Natural killer cell treated with Interleukin-12 subunit alpha and Interleukin-12 subunit beta and Interleukin-15 and Interleukin-18, amount 100 ng/mL, for 72 hours (primary cell): ENCODE measurements around the gene TRANK1. TPM values are rescaled to one million over a fixed set of nuclear protein-coding genes. Genes with fewer than 3 reads are reported as not detected.

Experiments
- ATAC-seq, 2 donors: fragments of 150-1000 bp; cut with Tn5 transposase in 1 of 2; sonication (Bioruptor Pico), chemical (Tn5 transposase) in 1 of 2; 2 replicates each; pipeline ENCODE4 v1.10.0; 2021
- DNase-seq: peaks from one replicate; pipeline ENCODE4 v3.0.0; 2022; ENCODE audit warnings: low spot score
- H3K27ac Mint-ChIP-seq, 2 donors: 1 replicate in 1 of 2; 2 replicates in 1 of 2; pipeline ENCODE4 v1.8.0; 2022; ENCODE audit warnings: mixed read lengths in 2 of 2, mild to moderate bottlenecking in 1 of 2, moderate library complexity in 1 of 2
- H3K27me3 Mint-ChIP-seq, 2 donors: 1 replicate in 1 of 2; 2 replicates in 1 of 2; pipeline ENCODE4 v1.8.0; 2022; ENCODE audit warnings: mixed read lengths in 2 of 2
- H3K36me3 Mint-ChIP-seq: one replicate; pipeline ENCODE4 v1.8.0; 2022; ENCODE audit warnings: mixed read lengths
- H3K4me1 Mint-ChIP-seq, 2 donors: 1 replicate in 1 of 2; 2 replicates in 1 of 2; pipeline ENCODE4 v1.8.0; 2022; ENCODE audit warnings: low read depth in 2 of 2, mixed read lengths in 2 of 2, mild to moderate bottlenecking in 1 of 2
- H3K4me3 Mint-ChIP-seq: one replicate; pipeline ENCODE4 v1.8.0; 2022; ENCODE audit warnings: mixed read lengths
- H3K9me3 Mint-ChIP-seq: 2 replicates; pipeline ENCODE4 v1.8.0; 2022; ENCODE audit warnings: mixed read lengths
- total RNA-seq, 2 donors: library from RNA; stranded (reverse); gene quantifications; one replicate each; pipeline ENCODE4 v1.2.3, GENCODE V29; 2022

TRANK1 gene
- total RNA-seq: 10 to 100 TPM; 10.0 to 11.5 TPM

DNA sequence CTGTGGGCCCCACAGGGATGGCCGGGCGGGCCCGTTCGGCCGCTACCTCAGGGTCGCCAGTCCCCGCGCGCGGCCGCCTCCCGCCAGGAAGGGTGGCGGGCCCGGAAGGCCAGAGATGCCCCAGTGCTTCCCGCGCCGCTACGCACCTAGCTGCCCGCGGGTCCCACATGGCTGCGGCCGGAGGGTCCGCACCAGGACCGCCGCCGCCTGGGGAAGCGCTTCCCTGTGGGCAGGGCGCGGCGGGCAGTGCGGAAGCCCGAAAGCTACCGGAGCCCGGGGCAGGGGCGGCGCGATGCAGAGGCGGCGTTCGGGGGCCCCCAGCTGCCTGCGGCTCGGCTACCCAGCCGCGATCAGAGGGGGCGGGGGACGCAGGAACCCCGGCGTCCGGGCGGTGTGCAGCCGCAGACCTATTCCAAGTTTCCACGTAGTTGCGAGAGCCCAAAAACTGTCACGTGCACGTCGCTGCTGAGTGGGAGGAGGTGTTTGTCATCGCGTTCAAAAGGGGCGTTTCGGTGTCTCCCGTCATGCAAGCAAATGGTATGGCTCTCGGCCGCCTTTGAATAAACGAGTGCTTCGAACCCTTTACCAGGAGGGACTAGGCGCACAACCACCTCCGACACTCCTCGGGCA is at the start of gene TRANK1:
Gene TRANK1, minus strand, starts transcription at position 414 of the 630 bp plus-strand sequence. Its CDS starts 245 bp downstream, at position 169.
- Mint-ChIP-seq H3K9me3 (no peaks in the 10 kb centered on the region), H3K4me1 (peaks cover 0 to 9% of the 10 kb centered on the region in 2 donors), H3K27ac (peak within 1 kb of the TSS; percentile 23 to 33), H3K36me3 (peaks cover 17% of the 10 kb centered on the region), H3K4me3 (peak within 1 kb of the TSS; percentile 80), H3K27me3 (no peaks in the 10 kb centered on the region)
- peak; percentile 89 to 91 for ATAC-seq
- peak; percentile 83 for DNase-seq

DNA sequence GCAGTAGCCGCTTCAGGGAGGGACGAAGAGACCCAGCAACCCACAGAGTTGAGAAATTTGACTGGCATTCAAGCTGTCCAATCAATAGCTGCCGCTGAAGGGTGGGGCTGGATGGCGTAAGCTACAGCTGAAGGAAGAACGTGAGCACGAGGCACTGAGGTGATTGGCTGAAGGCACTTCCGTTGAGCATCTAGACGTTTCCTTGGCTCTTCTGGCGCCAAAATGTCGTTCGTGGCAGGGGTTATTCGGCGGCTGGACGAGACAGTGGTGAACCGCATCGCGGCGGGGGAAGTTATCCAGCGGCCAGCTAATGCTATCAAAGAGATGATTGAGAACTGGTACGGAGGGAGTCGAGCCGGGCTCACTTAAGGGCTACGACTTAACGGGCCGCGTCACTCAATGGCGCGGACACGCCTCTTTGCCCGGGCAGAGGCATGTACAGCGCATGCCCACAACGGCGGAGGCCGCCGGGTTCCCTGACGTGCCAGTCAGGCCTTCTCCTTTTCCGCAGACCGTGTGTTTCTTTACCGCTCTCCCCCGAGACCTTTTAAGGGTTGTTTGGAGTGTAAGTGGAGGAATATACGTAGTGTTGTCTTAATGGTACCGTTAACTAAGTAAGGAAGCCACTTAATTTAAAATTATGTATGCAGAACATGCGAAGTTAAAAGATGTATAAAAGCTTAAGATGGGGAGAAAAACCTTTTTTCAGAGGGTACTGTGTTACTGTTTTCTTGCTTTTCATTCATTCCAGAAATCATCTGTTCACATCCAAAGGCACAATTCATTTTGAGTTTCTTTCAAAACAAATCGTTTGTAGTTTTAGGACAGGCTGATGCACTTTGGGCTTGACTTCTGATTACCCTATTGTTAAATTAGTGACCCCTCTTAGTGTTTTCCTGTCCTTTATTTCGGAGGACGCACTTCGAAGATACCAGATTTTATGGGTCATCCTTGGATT is 48.8 kb upstream of the TRANK1 start, which contains the start of gene MLH1:
Gene MLH1, plus strand, starts transcription at position 193 of the 958 bp plus-strand sequence. Its CDS starts 30 bp downstream, at position 223.
- H3K4me3 Mint-ChIP-seq: no peak within 1 kb of the TSS
- H3K27me3 Mint-ChIP-seq: no peaks in the 10 kb centered on the region
- peak; percentile 94 for DNase-seq
- peaks cover 33% of the 10 kb centered on the region for H3K36me3 Mint-ChIP-seq
- no peak within 1 kb of the TSS for H3K27ac Mint-ChIP-seq
- no peaks in the 10 kb centered on the region for H3K9me3 Mint-ChIP-seq
- peaks cover 27 to 29% of the 10 kb centered on the region in 2 donors for H3K4me1 Mint-ChIP-seq
- ATAC-seq: peak; percentile 93 to 95

DNA sequence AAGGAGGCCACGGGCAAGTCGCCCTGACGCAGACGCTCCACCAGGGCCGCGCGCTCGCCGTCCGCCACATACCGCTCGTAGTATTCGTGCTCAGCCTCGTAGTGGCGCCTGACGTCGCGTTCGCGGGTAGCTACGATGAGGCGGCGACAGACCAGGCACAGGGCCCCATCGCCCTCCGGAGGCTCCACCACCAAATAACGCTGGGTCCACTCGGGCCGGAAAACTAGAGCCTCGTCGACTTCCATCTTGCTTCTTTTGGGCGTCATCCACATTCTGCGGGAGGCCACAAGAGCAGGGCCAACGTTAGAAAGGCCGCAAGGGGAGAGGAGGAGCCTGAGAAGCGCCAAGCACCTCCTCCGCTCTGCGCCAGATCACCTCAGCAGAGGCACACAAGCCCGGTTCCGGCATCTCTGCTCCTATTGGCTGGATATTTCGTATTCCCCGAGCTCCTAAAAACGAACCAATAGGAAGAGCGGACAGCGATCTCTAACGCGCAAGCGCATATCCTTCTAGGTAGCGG is 48.0 kb upstream of the TRANK1 start, which contains the start of gene EPM2AIP1:
Gene EPM2AIP1, minus strand, starts transcription at position 326 of the 520 bp plus-strand sequence. Its CDS starts 54 bp downstream, at position 272.
- peaks cover 34% of the 10 kb centered on the region for H3K36me3 Mint-ChIP-seq
- H3K9me3 Mint-ChIP-seq: no peaks in the 10 kb centered on the region
- no peaks in the 10 kb centered on the region for H3K27me3 Mint-ChIP-seq
- no peak within 1 kb of the TSS for H3K4me3 Mint-ChIP-seq
- ATAC-seq (peak; percentile 93 to 94), DNase-seq (peak; percentile 99)
- peaks cover 31 to 37% of the 10 kb centered on the region in 2 donors for H3K4me1 Mint-ChIP-seq
- H3K27ac Mint-ChIP-seq: no peak within 1 kb of the TSS

DNA sequence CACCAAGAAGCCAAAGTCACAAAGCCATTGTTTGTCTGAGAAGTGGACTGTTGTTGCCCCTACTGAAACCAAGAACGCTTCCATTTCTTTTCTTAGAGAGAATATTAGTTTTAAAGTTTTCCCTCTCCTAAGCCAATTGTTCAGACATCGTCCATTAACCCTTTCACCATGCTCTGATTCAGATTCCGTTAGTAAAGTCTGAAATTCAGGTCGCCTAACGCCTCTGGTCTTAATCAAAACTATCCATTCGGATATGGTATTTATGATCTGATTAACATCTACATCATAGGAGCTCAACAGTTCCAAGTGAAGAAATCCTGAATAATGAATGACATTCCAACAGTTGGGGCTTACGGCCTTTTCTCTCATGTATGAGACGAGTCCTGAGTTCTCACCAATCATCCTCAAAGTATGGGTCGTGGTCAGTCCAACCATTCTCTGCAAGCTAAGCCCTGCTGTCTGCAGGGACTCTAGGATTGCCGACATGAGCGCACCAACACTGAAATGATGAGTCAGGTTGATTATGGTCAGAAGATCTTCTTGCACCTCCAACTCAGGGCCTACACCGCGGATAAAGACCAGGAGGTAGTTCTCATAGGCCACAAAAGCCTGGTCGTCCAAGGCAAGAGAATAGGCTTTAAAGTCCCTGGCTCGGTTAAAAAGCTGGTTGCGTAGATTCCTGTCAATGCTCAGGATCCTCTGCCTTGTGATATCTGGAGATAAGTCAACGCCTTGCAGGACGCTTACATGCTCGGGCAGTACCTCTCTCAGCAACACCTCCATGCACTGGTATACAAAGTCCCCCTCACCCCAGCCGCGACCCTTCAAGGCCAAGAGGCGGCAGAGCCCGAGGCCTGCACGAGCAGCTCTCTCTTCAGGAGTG is 47.3 kb upstream of the TRANK1 start:
- ATAC-seq (no peak), DNase-seq (no peak)
- H3K4me3 Mint-ChIP-seq: no peak overlapping the region
- H3K27me3 Mint-ChIP-seq: no peaks in the 10 kb centered on the region
- H3K36me3 Mint-ChIP-seq: peaks cover 33% of the 10 kb centered on the region
- no peak overlapping the region for H3K27ac Mint-ChIP-seq
- H3K4me1 Mint-ChIP-seq: peaks cover 30 to 37% of the 10 kb centered on the region in 2 donors
- no peaks in the 10 kb centered on the region for H3K9me3 Mint-ChIP-seq

DNA sequence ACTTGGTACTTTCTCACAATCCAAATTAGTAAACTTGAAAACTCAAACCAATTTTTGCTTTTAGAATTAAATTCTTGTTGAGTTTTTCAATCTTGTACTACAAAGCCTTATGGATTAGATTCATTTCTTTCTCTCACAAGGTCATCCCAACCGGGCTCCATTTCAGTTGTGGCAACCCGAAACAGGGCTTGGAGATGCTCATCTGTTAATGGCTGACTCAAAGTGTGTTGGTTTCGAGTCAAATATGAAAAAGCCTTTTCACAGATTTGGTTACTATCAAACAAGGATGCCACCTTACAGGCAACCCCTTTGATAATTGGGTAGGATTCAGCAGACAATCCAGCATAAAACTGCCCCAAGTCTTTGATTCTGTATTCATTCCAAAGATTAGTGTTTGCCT is 46.3 kb upstream of the TRANK1 start:
- Mint-ChIP-seq H3K4me1 (peaks cover 24 to 35% of the 10 kb centered on the region in 2 donors), H3K27ac (no peak overlapping the region), H3K4me3 (no peak overlapping the region), H3K36me3 (peaks cover 26% of the 10 kb centered on the region), H3K9me3 (no peaks in the 10 kb centered on the region), H3K27me3 (no peaks in the 10 kb centered on the region)
- DNase-seq (no peak), ATAC-seq (no peak)

DNA sequence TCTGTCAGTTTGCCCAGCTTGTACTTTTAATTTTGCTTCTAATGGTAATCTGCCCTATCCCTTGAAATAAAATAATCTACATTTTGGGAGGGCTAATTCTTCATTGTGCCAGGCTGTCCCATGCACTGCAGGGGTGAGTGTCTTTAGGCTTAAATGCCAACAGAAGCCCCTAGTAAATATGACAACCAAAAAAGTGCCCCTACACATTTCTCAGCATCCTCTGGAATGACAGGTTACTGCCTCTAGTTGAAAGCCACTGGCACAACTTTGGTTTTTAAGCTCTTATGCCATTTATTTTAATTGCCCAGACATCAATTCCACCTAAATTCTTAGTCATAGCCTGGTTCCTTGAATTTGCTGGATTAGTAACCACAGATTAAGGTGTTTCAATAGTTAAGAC is 44.7 kb upstream of the TRANK1 start:
- DNase-seq (no peak), ATAC-seq (no peak)
- no peaks in the 10 kb centered on the region for H3K27me3 Mint-ChIP-seq
- H3K4me3 Mint-ChIP-seq: no peak overlapping the region
- peaks cover 40% of the 10 kb centered on the region for H3K36me3 Mint-ChIP-seq
- H3K27ac Mint-ChIP-seq: peak overlapping the region; percentile 8 to 42
- peaks cover 29 to 44% of the 10 kb centered on the region in 2 donors for H3K4me1 Mint-ChIP-seq
- H3K9me3 Mint-ChIP-seq: no peaks in the 10 kb centered on the region

DNA sequence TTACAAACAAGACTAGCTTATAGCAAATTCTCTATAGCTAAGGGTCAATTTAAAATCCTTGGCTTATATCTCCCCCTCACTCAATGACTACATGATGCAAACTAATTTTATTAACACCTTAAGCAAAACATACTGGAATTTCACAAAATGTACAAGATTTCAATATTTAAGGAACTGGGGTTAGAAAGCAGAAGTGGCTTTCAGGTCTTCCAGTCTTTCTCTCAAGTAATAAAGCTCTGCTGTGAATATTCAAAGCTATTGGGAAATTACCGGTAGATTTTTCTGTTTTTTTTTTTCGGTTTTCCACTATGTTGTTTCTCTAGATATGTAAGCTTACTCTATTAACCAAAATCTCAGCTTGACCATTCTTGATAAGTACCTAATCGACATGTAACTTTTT is 44.2 kb upstream of the TRANK1 start:
- no peak for DNase-seq
- ATAC-seq: no peak
- Mint-ChIP-seq H3K4me1 (peaks cover 32 to 44% of the 10 kb centered on the region in 2 donors), H3K36me3 (peaks cover 45% of the 10 kb centered on the region), H3K9me3 (no peaks in the 10 kb centered on the region), H3K27me3 (no peaks in the 10 kb centered on the region), H3K4me3 (no peak overlapping the region), H3K27ac (peak overlapping the region; percentile 8 to 42)

DNA sequence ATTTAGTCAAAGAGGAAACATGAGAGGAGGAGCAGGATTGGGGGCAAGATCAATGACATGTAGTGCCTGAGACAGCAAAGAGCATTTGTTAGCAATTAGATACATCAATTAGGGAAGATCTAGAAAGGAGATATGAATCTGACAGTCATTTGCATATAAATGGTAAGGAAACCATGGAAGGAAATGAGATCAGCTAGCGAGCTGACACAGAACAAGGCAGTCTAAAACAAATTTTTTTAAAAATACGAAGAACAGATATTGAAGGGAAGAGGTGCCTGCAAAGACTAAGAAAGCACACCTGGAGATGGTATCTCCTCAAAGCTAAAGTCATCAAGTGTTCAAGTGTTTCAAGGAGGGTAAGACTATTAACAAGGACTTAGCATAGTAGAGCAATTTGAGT is 43.5 kb upstream of the TRANK1 start:
- Mint-ChIP-seq H3K27me3 (no peaks in the 10 kb centered on the region), H3K36me3 (peaks cover 46% of the 10 kb centered on the region), H3K9me3 (no peaks in the 10 kb centered on the region), H3K27ac (peak overlapping the region; percentile 8 to 42), H3K4me3 (no peak overlapping the region), H3K4me1 (peaks cover 32 to 44% of the 10 kb centered on the region in 2 donors)
- no peak for ATAC-seq
- DNase-seq: no peak

DNA sequence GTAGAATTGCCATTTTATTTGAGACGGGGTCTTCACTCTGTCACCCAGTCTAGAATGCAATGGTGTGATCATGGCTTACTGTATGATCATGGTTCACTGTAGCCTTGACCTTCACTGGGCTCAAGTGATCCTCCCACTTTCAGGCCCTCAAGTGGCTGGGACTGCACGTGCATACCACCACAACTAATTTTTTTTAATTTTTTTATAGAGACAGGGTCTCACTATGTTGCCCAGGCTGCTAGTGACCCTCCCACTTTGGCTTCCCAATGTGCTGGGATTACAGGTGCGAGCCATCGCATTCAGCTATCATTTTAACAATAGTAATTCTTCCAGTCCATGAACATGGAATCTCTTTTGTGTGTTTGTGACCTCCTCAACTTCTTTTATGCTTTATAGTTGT is 36.2 kb upstream of the TRANK1 start:
- H3K4me3 Mint-ChIP-seq: no peak overlapping the region
- peaks cover 45% of the 10 kb centered on the region for H3K36me3 Mint-ChIP-seq
- ATAC-seq: no peak
- H3K27ac Mint-ChIP-seq: no peak overlapping the region
- H3K27me3 Mint-ChIP-seq: no peaks in the 10 kb centered on the region
- DNase-seq: no peak
- H3K4me1 Mint-ChIP-seq: peaks cover 7 to 8% of the 10 kb centered on the region in 2 donors
- H3K9me3 Mint-ChIP-seq: peaks cover 6% of the 10 kb centered on the region

DNA sequence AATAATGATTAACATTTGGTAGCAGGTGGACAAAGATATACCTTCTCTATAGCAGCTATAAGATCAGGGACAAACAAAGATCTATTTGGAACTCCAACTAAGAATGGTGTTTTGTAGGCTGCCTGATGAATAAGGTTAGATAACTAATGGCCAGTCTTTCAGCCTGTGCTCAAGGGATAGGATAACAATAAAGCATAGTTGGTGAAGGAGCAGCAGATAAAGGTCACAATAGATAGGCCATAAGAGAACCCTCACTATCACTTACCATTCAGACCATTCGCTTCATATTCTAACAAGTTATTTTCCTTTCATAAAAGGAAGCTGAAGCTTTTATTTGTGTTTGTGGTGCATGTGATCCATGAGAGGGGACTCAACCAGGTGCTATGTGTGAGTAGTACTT is 28.3 kb upstream of the TRANK1 start:
- Mint-ChIP-seq H3K4me1 (peaks cover 14 to 16% of the 10 kb centered on the region in 2 donors), H3K4me3 (no peak overlapping the region), H3K27me3 (no peaks in the 10 kb centered on the region), H3K36me3 (no peaks in the 10 kb centered on the region), H3K27ac (no peak overlapping the region), H3K9me3 (no peaks in the 10 kb centered on the region)
- no peak for ATAC-seq
- DNase-seq: no peak

DNA sequence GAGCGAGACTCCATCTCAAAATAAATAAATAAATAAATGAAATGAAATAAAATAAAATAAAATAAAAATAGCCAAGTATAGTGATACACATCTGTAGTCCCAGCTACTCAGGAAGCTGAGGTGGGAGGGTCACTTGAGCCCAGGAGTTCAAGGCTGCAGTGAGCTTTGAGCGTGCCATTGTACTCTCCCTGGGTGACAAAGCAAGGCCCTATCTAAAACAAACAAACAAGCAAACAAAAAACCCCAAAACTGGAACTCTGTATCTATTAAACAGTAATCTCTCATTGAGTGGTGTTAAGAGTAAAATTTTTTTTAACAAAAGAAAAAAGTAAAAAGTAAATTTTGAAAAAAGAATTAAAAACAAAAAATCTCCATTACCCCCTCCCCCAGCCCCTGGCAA is 27.3 kb upstream of the TRANK1 start:
- Mint-ChIP-seq H3K4me1 (peaks cover 14 to 16% of the 10 kb centered on the region in 2 donors), H3K9me3 (no peaks in the 10 kb centered on the region), H3K36me3 (no peaks in the 10 kb centered on the region), H3K27me3 (no peaks in the 10 kb centered on the region), H3K27ac (no peak overlapping the region), H3K4me3 (no peak overlapping the region)
- ATAC-seq: no peak
- no peak for DNase-seq

DNA sequence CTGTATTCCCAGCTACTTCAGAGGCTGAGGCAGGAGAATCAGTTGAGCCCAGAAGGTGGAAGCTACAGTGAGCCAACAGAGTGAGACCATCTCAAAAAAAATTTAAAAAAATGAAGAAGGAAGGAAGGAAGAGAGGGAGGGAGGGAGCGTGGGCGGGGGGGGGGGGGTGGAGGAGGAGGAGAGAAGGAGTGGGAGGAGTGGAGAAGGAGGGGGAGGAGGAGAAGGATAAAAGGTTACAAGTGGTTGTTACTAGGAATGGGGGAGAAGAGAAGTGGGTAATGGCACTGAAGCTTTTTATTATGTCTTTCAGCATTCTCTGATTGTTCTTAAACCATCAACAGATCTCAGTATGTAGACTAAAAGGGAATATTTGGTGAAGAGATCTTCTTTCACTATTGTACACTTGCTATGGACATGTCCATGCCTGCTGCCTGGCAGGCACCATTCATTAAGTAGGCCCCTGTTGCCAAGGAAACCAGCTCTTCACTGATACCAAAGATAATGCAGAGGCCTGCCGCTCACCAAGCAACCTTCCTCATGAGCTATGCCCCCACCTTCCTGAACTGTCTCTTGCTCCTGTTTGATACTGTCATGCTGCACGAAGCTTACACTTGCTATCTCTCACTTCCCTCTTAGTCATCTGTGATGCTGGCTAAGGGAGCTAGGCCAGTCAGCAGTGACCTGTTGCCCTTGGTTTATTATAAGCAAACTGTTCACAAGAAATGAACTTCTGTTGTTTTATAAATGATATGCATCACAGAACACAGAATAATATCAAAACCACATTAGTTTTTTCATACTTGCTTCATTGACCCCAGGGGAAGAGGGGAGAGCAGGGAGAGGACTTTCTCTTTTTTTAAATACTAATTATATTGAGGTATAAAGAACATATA is 24.9 kb upstream of the TRANK1 start:
- no peaks in the 10 kb centered on the region for H3K36me3 Mint-ChIP-seq
- H3K4me3 Mint-ChIP-seq: peak overlapping the region; percentile 2
- DNase-seq (no peak), ATAC-seq (peak; percentile 77 to 93)
- H3K27ac Mint-ChIP-seq: peak overlapping the region in 1 of 2 donors; percentile 8
- H3K27me3 Mint-ChIP-seq: no peaks in the 10 kb centered on the region
- peaks cover 13 to 14% of the 10 kb centered on the region in 2 donors for H3K4me1 Mint-ChIP-seq
- no peaks in the 10 kb centered on the region for H3K9me3 Mint-ChIP-seq
